Neural cell (in vitro differentiated cells): ENCODE data around the gene PLA2G2D.

Source experiments
- EP300 ChIP-seq: fragments of 450-650 bp; conservative IDR thresholded peaks from 2 replicates; pipeline ENCODE4 v1.6.1; 2014; ENCODE audit warnings: antibody characterized with exemption, mild to moderate bottlenecking, moderate library complexity; ENCODE audit not compliant: poor library complexity, severe bottlenecking
- EZH2 ChIP-seq: fragments of 200-600, 300-800 bp; shearing (Covaris generic), sonication (generic); IDR thresholded peaks from 2 replicates; pipeline ENCODE4 v1.6.1; 2014; ENCODE audit warnings: antibody characterized with exemption, low read length, borderline replicate concordance, mild to moderate bottlenecking; ENCODE audit not compliant: insufficient read depth, poor library complexity, severe bottlenecking
- MXI1 ChIP-seq: fragments of 450-650 bp; conservative IDR thresholded peaks from 2 replicates; pipeline ENCODE4 v1.6.1; 2014; ENCODE audit warnings: antibody characterized with exemption, mild to moderate bottlenecking; ENCODE audit not compliant: poor library complexity, severe bottlenecking
- POLR2AphosphoS5 ChIP-seq: IDR thresholded peaks from 2 replicates; pipeline ENCODE4 v1.6.1; 2012
- RAD21 ChIP-seq: fragments of 450-650 bp; conservative IDR thresholded peaks from 2 replicates; pipeline ENCODE4 v1.6.1; 2014; ENCODE audit warnings: antibody characterized with exemption, mild to moderate bottlenecking, moderate library complexity
- SMC3 ChIP-seq: fragments of 450-650 bp; conservative IDR thresholded peaks from 2 replicates; pipeline ENCODE4 v1.6.1; 2014; ENCODE audit warnings: antibody characterized with exemption, mild to moderate bottlenecking, moderate library complexity; ENCODE audit not compliant: poor library complexity
- TAF1 ChIP-seq: IDR thresholded peaks from 2 replicates; pipeline ENCODE4 v1.6.1; 2012; ENCODE audit warnings: low read depth
- TF ChIP-seq, protein P1 (sequence below): fragments of 450-650 bp; IDR thresholded peaks from 2 replicates; pipeline ENCODE4 v1.5.1; 2014; ENCODE audit warnings: antibody characterized with exemption, mild to moderate bottlenecking, moderate library complexity; ENCODE audit not compliant: poor library complexity, severe bottlenecking
- TF ChIP-seq, protein P2 (sequence below): IDR thresholded peaks from 2 replicates; pipeline ENCODE4 v1.6.1; 2012; ENCODE audit warnings: borderline replicate concordance

DNA sequence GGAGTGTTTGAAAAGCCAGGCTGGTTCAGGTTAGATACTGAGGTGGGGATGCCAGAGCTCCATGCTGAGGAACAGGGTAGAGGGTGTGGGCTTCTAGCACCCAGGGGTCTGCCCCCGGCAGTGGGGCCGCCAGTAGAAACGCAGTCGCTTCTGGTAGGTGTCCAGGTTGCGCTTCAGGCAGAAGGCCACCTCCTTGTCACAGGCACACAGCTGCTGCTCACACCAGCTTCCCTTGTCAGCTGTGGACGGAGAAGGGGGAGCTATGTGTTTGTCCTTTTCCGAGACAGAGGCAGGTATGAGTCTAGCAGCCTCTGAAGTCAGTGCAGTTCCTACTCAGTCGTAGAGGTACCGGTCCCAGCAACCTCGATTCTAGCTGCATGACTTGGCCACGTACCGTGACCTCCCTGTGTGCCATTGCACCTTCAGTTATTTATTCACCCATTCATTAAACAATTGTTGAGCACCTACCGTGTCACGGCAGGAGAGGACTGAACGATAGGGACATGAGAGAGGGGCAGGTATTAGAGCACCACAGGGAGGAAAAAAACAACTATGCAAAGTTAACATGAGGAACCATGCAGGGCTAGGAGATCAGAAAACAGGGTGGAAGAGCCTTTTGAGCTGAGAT is 5.2 kb downstream of the PLA2G2D start:
- TF ChIP-seq, protein P1, sequence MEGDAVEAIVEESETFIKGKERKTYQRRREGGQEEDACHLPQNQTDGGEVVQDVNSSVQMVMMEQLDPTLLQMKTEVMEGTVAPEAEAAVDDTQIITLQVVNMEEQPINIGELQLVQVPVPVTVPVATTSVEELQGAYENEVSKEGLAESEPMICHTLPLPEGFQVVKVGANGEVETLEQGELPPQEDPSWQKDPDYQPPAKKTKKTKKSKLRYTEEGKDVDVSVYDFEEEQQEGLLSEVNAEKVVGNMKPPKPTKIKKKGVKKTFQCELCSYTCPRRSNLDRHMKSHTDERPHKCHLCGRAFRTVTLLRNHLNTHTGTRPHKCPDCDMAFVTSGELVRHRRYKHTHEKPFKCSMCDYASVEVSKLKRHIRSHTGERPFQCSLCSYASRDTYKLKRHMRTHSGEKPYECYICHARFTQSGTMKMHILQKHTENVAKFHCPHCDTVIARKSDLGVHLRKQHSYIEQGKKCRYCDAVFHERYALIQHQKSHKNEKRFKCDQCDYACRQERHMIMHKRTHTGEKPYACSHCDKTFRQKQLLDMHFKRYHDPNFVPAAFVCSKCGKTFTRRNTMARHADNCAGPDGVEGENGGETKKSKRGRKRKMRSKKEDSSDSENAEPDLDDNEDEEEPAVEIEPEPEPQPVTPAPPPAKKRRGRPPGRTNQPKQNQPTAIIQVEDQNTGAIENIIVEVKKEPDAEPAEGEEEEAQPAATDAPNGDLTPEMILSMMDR: no peak
- TF ChIP-seq EZH2 (no peak), POLR2AphosphoS5 (no peak), EP300 (no peak), TAF1 (no peak), RAD21 (no peak), SMC3 (no peak), MXI1 (no peak)
- TF ChIP-seq, protein P2, sequence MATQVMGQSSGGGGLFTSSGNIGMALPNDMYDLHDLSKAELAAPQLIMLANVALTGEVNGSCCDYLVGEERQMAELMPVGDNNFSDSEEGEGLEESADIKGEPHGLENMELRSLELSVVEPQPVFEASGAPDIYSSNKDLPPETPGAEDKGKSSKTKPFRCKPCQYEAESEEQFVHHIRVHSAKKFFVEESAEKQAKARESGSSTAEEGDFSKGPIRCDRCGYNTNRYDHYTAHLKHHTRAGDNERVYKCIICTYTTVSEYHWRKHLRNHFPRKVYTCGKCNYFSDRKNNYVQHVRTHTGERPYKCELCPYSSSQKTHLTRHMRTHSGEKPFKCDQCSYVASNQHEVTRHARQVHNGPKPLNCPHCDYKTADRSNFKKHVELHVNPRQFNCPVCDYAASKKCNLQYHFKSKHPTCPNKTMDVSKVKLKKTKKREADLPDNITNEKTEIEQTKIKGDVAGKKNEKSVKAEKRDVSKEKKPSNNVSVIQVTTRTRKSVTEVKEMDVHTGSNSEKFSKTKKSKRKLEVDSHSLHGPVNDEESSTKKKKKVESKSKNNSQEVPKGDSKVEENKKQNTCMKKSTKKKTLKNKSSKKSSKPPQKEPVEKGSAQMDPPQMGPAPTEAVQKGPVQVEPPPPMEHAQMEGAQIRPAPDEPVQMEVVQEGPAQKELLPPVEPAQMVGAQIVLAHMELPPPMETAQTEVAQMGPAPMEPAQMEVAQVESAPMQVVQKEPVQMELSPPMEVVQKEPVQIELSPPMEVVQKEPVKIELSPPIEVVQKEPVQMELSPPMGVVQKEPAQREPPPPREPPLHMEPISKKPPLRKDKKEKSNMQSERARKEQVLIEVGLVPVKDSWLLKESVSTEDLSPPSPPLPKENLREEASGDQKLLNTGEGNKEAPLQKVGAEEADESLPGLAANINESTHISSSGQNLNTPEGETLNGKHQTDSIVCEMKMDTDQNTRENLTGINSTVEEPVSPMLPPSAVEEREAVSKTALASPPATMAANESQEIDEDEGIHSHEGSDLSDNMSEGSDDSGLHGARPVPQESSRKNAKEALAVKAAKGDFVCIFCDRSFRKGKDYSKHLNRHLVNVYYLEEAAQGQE: no peak
